SK-N-MC (cell line): ENCODE results near the gene C1QL1.

ENCODE experiments used
- EZH2 ChIP-seq: fragments of 200-600 bp; sonication (generic); IDR thresholded peaks from one replicate; pipeline ENCODE4 v1.6.1; 2017; ENCODE audit warnings: antibody characterized with exemption
- FOXP2 ChIP-seq: optimal IDR thresholded peaks from 2 replicates; pipeline ENCODE3; 2011; ENCODE audit warnings: mild to moderate bottlenecking, moderate library complexity; ENCODE audit not compliant: insufficient read depth; ENCODE audit errors: extremely low read length, control extremely low read depth
- POLR2AphosphoS5 ChIP-seq: IDR thresholded peaks from 2 replicates; pipeline ENCODE4 v1.6.1; 2012; ENCODE audit warnings: mild to moderate bottlenecking, low read depth, low read length, borderline replicate concordance

DNA sequence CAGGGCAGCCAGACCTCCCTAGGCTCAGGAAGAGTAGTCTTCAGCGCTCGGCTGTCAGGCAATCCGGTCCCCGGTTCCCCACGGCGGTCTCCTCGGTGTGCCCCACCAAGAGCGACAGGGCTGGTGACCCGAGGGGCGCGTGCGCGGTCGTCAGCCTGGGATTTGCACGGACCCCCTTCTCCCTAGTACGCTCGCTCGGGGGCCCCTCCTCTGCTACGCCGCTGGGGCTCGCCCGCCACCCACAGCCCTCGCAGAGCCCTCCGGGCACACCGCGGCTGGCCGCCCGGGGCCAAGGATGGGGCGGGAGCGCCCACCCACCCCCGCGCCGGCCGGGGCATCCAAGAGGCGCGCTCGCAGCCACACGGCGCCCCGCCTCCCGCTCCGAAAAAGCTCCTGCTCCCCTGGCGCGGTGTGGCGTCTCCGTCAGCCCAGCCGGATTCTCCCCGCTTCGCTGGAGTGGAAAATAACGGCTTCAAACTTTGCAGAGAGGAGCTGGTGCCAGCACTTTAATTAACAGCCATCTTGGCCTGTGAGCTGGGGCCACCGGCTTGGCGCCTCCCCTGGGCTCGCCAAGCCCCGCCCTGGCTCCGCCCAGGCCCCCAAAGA, 2.1 kb upstream of the C1QL1 start:
- TF ChIP-seq POLR2AphosphoS5 (peak; percentile 59; the same call in 1 of the 2 replicates), EZH2 (no peak), FOXP2 (no peak)
